GM12878 (cell line): Measurements from ENCODE around the gene ZNF474.

Experiments used
- CBX3 ChIP-seq: fragments of 200-600 bp; sonication (generic); IDR thresholded peaks from 2 replicates; pipeline ENCODE4 v1.6.1; 2016; ENCODE audit warnings: low read depth, borderline replicate concordance
- CUX1 ChIP-seq: IDR thresholded peaks from 2 replicates; pipeline ENCODE4 v1.6.1; 2012; ENCODE audit warnings: improper control_type of control experiment, low read depth, low read length; ENCODE audit not compliant: insufficient replicate concordance
- E2F4 ChIP-seq: IDR thresholded peaks from 2 replicates; pipeline ENCODE4 v1.6.1; 2012; ENCODE audit warnings: low read depth, low read length, improper control_type of control experiment
- EP300 ChIP-seq, 2 experiments: fragments of 150-350 bp in 1 of 2; IDR thresholded peaks; 2 replicates each; pipeline ENCODE4 v1.6.1; 2011 to 2012; ENCODE audit warnings: low read depth in 2 of 2, low read length in 2 of 2, borderline replicate concordance in 1 of 2, improper control_type of control experiment in 1 of 2, inconsistent platforms in 1 of 2; ENCODE audit not compliant: control insufficient read depth in 1 of 2
- JUNB ChIP-seq: IDR thresholded peaks from 2 replicates; pipeline ENCODE4 v1.6.1; 2016; ENCODE audit warnings: antibody characterized with exemption, mild to moderate bottlenecking
- JUND ChIP-seq: IDR thresholded peaks from 2 replicates; pipeline ENCODE4 v1.6.1; 2012; ENCODE audit warnings: low read depth, mild to moderate bottlenecking, low read length, improper control_type of control experiment, moderate library complexity
- NFXL1 ChIP-seq: fragments of 450-650 bp; IDR thresholded peaks from 2 replicates; pipeline ENCODE4 v1.6.1; 2017; ENCODE audit warnings: antibody characterized with exemption, mild to moderate bottlenecking, borderline replicate concordance
- NRF1 ChIP-seq: conservative IDR thresholded peaks from 2 replicates; pipeline ENCODE4 v1.6.1; 2011; ENCODE audit warnings: mild to moderate bottlenecking, low read depth, low read length, improper control_type of control experiment
- PAX8 ChIP-seq: fragments of 450-650 bp; IDR thresholded peaks from 2 replicates; pipeline ENCODE4 v1.6.1; 2017; ENCODE audit warnings: mild to moderate bottlenecking, moderate library complexity
- POLR2AphosphoS2 ChIP-seq: IDR thresholded peaks from 2 replicates; pipeline ENCODE4 v1.6.1; 2011; ENCODE audit warnings: low read depth, mild to moderate bottlenecking, low read length, improper control_type of control experiment, moderate library complexity
- TAF1 ChIP-seq: IDR thresholded peaks from 2 replicates; pipeline ENCODE4 v1.6.1; 2011; ENCODE audit warnings: mild to moderate bottlenecking, low read depth, low read length, borderline replicate concordance
- USF2 ChIP-seq: IDR thresholded peaks from 2 replicates; pipeline ENCODE4 v1.6.1; 2011; ENCODE audit warnings: low read depth, low read length, improper control_type of control experiment, borderline replicate concordance
- TF ChIP-seq, protein P1 (sequence below), 3 experiments: IDR thresholded peaks in 2 of 3; conservative IDR thresholded peaks in 1 of 3; 2 replicates each; pipeline ENCODE4 v1.5.1; 2011; ENCODE audit warnings: low read depth in 3 of 3, low read length in 3 of 3, mild to moderate bottlenecking in 3 of 3, control low read depth in 2 of 3, moderate library complexity in 2 of 3, inconsistent platforms in 1 of 3, mixed read lengths in 1 of 3; ENCODE audit not compliant: control insufficient read depth in 2 of 3, insufficient read depth in 1 of 3; ENCODE audit errors: extremely low read depth in 1 of 3

DNA sequence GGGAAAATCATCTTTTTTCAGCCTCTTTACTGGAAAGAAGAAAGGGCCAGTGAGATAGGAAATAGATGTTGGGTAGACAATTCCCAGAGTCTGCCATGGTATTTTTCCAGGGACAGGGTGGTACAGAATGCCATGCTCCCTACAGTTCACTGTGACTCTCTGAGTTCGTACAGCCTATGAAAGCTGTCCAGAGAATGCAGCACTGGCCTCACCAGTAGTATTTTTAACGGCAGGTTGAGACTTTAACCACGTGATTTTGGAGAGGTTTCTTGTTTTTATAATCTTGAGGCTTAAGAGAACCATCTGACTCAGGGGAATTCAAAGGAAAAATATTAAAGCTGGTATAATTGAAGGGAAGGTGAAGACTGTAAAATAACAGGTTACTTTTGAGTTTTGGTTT lies 10.1 kb upstream of the ZNF474 start:
- TF ChIP-seq TAF1 (no peak), EP300 (IDR thresholded peaks at IDR 0.05; ENCODE audit: borderline replicate concordance in 1 of 2, control insufficient read depth in 1 of 2, low read depth in 2 of 2, low read length in 2 of 2) (no peak), JUND (no peak), POLR2AphosphoS2 (no peak), JUNB (no peak), PAX8 (no peak), NFXL1 (no peak), USF2 (no peak), CBX3 (no peak), E2F4 (no peak), CUX1 (no peak), NRF1 (no peak)
- TF ChIP-seq, protein P1, sequence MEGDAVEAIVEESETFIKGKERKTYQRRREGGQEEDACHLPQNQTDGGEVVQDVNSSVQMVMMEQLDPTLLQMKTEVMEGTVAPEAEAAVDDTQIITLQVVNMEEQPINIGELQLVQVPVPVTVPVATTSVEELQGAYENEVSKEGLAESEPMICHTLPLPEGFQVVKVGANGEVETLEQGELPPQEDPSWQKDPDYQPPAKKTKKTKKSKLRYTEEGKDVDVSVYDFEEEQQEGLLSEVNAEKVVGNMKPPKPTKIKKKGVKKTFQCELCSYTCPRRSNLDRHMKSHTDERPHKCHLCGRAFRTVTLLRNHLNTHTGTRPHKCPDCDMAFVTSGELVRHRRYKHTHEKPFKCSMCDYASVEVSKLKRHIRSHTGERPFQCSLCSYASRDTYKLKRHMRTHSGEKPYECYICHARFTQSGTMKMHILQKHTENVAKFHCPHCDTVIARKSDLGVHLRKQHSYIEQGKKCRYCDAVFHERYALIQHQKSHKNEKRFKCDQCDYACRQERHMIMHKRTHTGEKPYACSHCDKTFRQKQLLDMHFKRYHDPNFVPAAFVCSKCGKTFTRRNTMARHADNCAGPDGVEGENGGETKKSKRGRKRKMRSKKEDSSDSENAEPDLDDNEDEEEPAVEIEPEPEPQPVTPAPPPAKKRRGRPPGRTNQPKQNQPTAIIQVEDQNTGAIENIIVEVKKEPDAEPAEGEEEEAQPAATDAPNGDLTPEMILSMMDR (IDR thresholded peaks at IDR 0.05 in 2 of 3, conservative IDR thresholded peaks at IDR 0.05 in 1 of 3; ENCODE audit: control insufficient read depth in 2 of 3, extremely low read depth in 1 of 3, insufficient read depth in 1 of 3, low read depth in 3 of 3, low read length in 3 of 3), result no peak
